ENCODE results near the gene PIEZO2.

DNA sequence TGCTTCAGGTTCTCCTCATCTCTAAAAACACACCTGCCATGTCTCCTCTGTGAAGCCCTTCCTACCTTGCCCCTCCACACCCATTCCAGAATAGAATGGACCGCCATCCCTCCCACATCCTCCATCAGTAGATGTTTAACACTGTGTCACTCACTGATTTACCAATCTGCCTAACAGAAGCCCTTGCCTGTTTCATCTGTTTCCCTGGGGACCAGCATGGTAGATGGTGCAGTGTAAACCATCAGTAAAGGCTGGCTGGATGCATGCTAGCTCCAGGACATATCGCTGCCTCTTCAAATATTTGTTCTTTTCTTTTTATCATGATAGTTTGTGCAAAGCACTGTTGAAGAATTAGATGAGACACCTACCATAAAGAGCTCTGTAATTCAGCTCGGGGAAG, 271.4 kb downstream of the PIEZO2 start:
- TF ChIP-seq, protein P1, sequence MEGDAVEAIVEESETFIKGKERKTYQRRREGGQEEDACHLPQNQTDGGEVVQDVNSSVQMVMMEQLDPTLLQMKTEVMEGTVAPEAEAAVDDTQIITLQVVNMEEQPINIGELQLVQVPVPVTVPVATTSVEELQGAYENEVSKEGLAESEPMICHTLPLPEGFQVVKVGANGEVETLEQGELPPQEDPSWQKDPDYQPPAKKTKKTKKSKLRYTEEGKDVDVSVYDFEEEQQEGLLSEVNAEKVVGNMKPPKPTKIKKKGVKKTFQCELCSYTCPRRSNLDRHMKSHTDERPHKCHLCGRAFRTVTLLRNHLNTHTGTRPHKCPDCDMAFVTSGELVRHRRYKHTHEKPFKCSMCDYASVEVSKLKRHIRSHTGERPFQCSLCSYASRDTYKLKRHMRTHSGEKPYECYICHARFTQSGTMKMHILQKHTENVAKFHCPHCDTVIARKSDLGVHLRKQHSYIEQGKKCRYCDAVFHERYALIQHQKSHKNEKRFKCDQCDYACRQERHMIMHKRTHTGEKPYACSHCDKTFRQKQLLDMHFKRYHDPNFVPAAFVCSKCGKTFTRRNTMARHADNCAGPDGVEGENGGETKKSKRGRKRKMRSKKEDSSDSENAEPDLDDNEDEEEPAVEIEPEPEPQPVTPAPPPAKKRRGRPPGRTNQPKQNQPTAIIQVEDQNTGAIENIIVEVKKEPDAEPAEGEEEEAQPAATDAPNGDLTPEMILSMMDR (conservative IDR thresholded peaks at IDR 0.05; ENCODE audit: low read depth, low read length) = no peak
- no peak for TF ChIP-seq EZH2 (IDR thresholded peaks at IDR 0.05; ENCODE audit: borderline replicate concordance, low read depth, low read length, poor library complexity, severe bottlenecking)
